IMR-90 (cell line): ENCODE measurements around the gene DENND1A. TPM values are rescaled to one million over a fixed set of nuclear protein-coding genes. Genes with fewer than 3 reads are reported as not detected.

Source experiments
- ATAC-seq: fragments of 200-7000 bp; cut with Tn5 transposase; 2 replicates; pipeline ENCODE4 v1.9.1; 2020; ENCODE audit warnings: low read depth, mild to moderate bottlenecking, moderate library complexity
- BruUV-seq: library from RNA; stranded (reverse); fragments of 400-500 nt; replicated peaks from 2 replicates; lab custom pipeline; 2021; lab: Mats Ljungman, UMichigan
- CTCF ChIA-PET: fragments of 300-600 bp; formaldehyde crosslinking; extraction: SDS; loops from one replicate; lab custom pipeline; 2021; ENCODE audit warnings: antibody characterized with exemption; lab: Yijun Ruan, JAX
- POLR2A ChIA-PET: fragments of 300-600 bp; sonication (Branson Sonifier 250); formaldehyde crosslinking; loops from one replicate; lab custom pipeline; 2022; ENCODE audit warnings: antibody characterized with exemption; ENCODE audit not compliant: unreplicated experiment; lab: Charles Lee
- DNase-seq: peaks from one replicate; pipeline ENCODE4 v3.0.0; 2013
- H2AFZ ChIP-seq: replicated peaks from 2 replicates; pipeline ENCODE3; 2013; ENCODE audit warnings: low read length, mild to moderate bottlenecking; ENCODE audit not compliant: poor library complexity
- H2AK5ac ChIP-seq: 2 replicates; pipeline ENCODE4 v1.6.1; 2013; ENCODE audit warnings: low read depth, low read length, inconsistent platforms
- H2AK9ac ChIP-seq: replicated peaks from 2 replicates; pipeline ENCODE3; 2013; ENCODE audit warnings: mild to moderate bottlenecking, low read depth, low read length, moderate library complexity; ENCODE audit not compliant: poor library complexity
- H2BK120ac ChIP-seq: 2 replicates; pipeline ENCODE4 v1.6.1; 2013; ENCODE audit warnings: low read depth, low read length, inconsistent platforms
- H2BK15ac ChIP-seq: 3 replicates; pipeline ENCODE4 v1.6.1; 2013; ENCODE audit warnings: low read depth, low read length, inconsistent platforms
- H2BK20ac ChIP-seq: 2 replicates; pipeline ENCODE4 v1.6.1; 2013; ENCODE audit warnings: low read depth, mild to moderate bottlenecking, inconsistent platforms, low read length, moderate library complexity
- H2BK5ac ChIP-seq: 2 replicates; pipeline ENCODE4 v1.6.1; 2013; ENCODE audit warnings: mild to moderate bottlenecking, low read depth, low read length, inconsistent platforms; ENCODE audit not compliant: poor library complexity, severe bottlenecking
- H3K14ac ChIP-seq: replicated peaks from 2 replicates; pipeline ENCODE4 v1.6.1; 2013; ENCODE audit warnings: low read depth, low read length, inconsistent platforms
- H3K18ac ChIP-seq: 2 replicates; pipeline ENCODE4 v1.6.1; 2013; ENCODE audit warnings: low read depth, low read length, control low read depth
- H3K23ac ChIP-seq: 2 replicates; pipeline ENCODE4 v1.6.1; 2013; ENCODE audit warnings: low read depth, low read length, inconsistent platforms
- H3K27ac ChIP-seq: 2 replicates; pipeline ENCODE4 v1.5.1; 2013; ENCODE audit warnings: mild to moderate bottlenecking, control low read depth, low read length; ENCODE audit not compliant: insufficient read depth
- H3K27me3 ChIP-seq: 2 replicates; pipeline ENCODE4 v1.6.1; 2013; ENCODE audit warnings: low read length; ENCODE audit not compliant: control insufficient read depth, insufficient read depth
- H3K36me3 ChIP-seq: 2 replicates; pipeline ENCODE4 v1.6.1; 2013; ENCODE audit warnings: low read length, mixed read lengths; ENCODE audit not compliant: control insufficient read depth, insufficient read depth
- H3K4ac ChIP-seq: 2 replicates; pipeline ENCODE4 v1.6.1; 2013; ENCODE audit warnings: low read depth, low read length, inconsistent platforms
- H3K4me1 ChIP-seq: 2 replicates; pipeline ENCODE4 v1.6.1; 2013; ENCODE audit warnings: low read length, mixed read lengths; ENCODE audit not compliant: control insufficient read depth, insufficient read depth
- H3K4me2 ChIP-seq: 2 replicates; pipeline ENCODE4 v1.6.1; 2013; ENCODE audit warnings: low read depth, mild to moderate bottlenecking, control low read depth, low read length, moderate library complexity
- H3K4me3 ChIP-seq: 2 replicates; pipeline ENCODE4 v1.5.1; 2013; ENCODE audit warnings: low read depth, mild to moderate bottlenecking, control low read depth, low read length, moderate library complexity; ENCODE audit not compliant: insufficient read depth
- H3K56ac ChIP-seq: 2 replicates; pipeline ENCODE4 v1.6.1; 2013; ENCODE audit warnings: low read length, inconsistent platforms; ENCODE audit not compliant: insufficient read depth; ENCODE audit errors: extremely low read depth
- H3K79me1 ChIP-seq, 2 experiments: 2 replicates each; pipeline ENCODE4 v1.6.1; 2013; ENCODE audit warnings: low read length in 2 of 2, inconsistent platforms in 1 of 2, low read depth in 1 of 2
- H3K9ac ChIP-seq: 2 replicates; pipeline ENCODE4 v1.6.1; 2013; ENCODE audit warnings: low read depth, low read length, control low read depth
- H3K9me1 ChIP-seq: 2 replicates; pipeline ENCODE4 v1.6.1; 2013; ENCODE audit warnings: low read length, inconsistent platforms; ENCODE audit not compliant: insufficient read depth
- H3K9me3 ChIP-seq: 2 replicates; pipeline ENCODE4 v1.6.1; 2013; ENCODE audit warnings: low read length; ENCODE audit not compliant: control insufficient read depth, insufficient read depth
- H4K20me1 ChIP-seq: 2 replicates; pipeline ENCODE4 v1.6.1; 2013; ENCODE audit warnings: low read length, inconsistent platforms; ENCODE audit not compliant: insufficient read depth
- H4K5ac ChIP-seq: 2 replicates; pipeline ENCODE4 v1.6.1; 2013; ENCODE audit warnings: mild to moderate bottlenecking, low read depth, low read length, control low read depth
- H4K8ac ChIP-seq, 2 experiments: 2 replicates each; pipeline ENCODE4 v1.6.1; 2013; ENCODE audit warnings: low read depth in 2 of 2, low read length in 2 of 2, control low read depth in 1 of 2, inconsistent platforms in 1 of 2
- H4K91ac ChIP-seq: 2 replicates; pipeline ENCODE4 v1.6.1; 2013; ENCODE audit warnings: low read depth, low read length, inconsistent platforms; ENCODE audit not compliant: insufficient read depth
- BHLHE40 ChIP-seq: fragments of 150-350 bp; IDR thresholded peaks from 2 replicates; pipeline ENCODE4 v1.6.1; 2016; ENCODE audit warnings: mild to moderate bottlenecking, low read depth, low read length
- CHD1 ChIP-seq: IDR thresholded peaks from 2 replicates; pipeline ENCODE4 v1.6.1; 2012; ENCODE audit warnings: low read depth, low read length, improper control_type of control experiment
- CTCF ChIP-seq: conservative IDR thresholded peaks from 2 replicates; pipeline ENCODE4 v1.5.1; 2012; ENCODE audit warnings: mild to moderate bottlenecking, low read depth, low read length, improper control_type of control experiment
- ELK1 ChIP-seq: fragments of 150-350 bp; IDR thresholded peaks from 2 replicates; pipeline ENCODE4 v1.6.1; 2016; ENCODE audit warnings: low read depth, mild to moderate bottlenecking, low read length, moderate library complexity, borderline replicate concordance
- MAFK ChIP-seq: IDR thresholded peaks from 2 replicates; pipeline ENCODE4 v1.6.1; 2012; ENCODE audit warnings: low read depth, low read length, improper control_type of control experiment
- MAZ ChIP-seq: IDR thresholded peaks from 2 replicates; pipeline ENCODE4 v1.6.1; 2012; ENCODE audit warnings: low read depth, mild to moderate bottlenecking, low read length, improper control_type of control experiment, moderate library complexity, borderline replicate concordance
- POLR2A ChIP-seq: IDR thresholded peaks from 2 replicates; pipeline ENCODE4 v1.6.1; 2012; ENCODE audit warnings: mild to moderate bottlenecking, low read depth, low read length
- RAD21 ChIP-seq: IDR thresholded peaks from 2 replicates; pipeline ENCODE4 v1.6.1; 2012; ENCODE audit warnings: low read length, improper control_type of control experiment
- RCOR1 ChIP-seq: IDR thresholded peaks from 2 replicates; pipeline ENCODE4 v1.6.1; 2012; ENCODE audit warnings: mild to moderate bottlenecking, low read length, improper control_type of control experiment; ENCODE audit not compliant: insufficient replicate concordance
- RFX5 ChIP-seq: IDR thresholded peaks from 2 replicates; pipeline ENCODE4 v1.8.0; 2012; ENCODE audit warnings: low read depth, mild to moderate bottlenecking, low read length, moderate library complexity
- USF2 ChIP-seq: fragments of 150-350 bp; IDR thresholded peaks from 2 replicates; pipeline ENCODE4 v1.6.1; 2017; ENCODE audit warnings: mild to moderate bottlenecking, antibody characterized with exemption, low read length, low read depth
- WGBS, 2 experiments: methylation state at CpG; one replicate each; pipeline versions ENCODE4 v1.1.5 to v1.1.7; 2013; ENCODE audit warnings: missing lambda C conversion rate in 2 of 2; ENCODE audit not compliant: insufficient read length in 1 of 2; ENCODE audit errors: extremely low coverage in 2 of 2; 5-methylcytosine and 5-hydroxymethylcytosine counted together
- dilution Hi-C: fragments of 300-500 bp; cut with HindIII; formaldehyde crosslinking; loops from one replicate; pipeline ENCODE4 v1.14.3; 2018; ENCODE audit warnings: low sequenced_read_pairs; ENCODE audit not compliant: unreplicated experiment
- in situ Hi-C: fragments of 300-500 bp; cut with MboI; formaldehyde crosslinking; loops from 3 replicates; pipeline ENCODE4 v1.14.3; 2019; ENCODE audit warnings: low sequenced_read_pairs, inconsistent platforms, mixed read lengths
- intact Hi-C: fragments of 100-400 bp; cut with micrococcal nuclease; formaldehyde crosslinking; loops from 2 replicates; pipeline ENCODE4 v1.10.0; 2022
- polyA plus RNA-seq, 3 experiments: library from polyadenylated mRNA; depleted of rRNA; stranded (reverse); fragments of >200 nt; gene quantifications; 2 replicates each; pipeline ENCODE4 v1.2.3, GENCODE V29; 2012; ENCODE audit warnings: low replicate concordance in 1 of 3
- total RNA-seq: library from RNA; depleted of rRNA; stranded (reverse); fragments of >200 nt; gene quantifications from 2 replicates; pipeline ENCODE4 v1.2.3, GENCODE V29; 2012

DENND1A gene
- total and polyA plus RNA-seq, 2 of the 4 experiments (the other 2 are of a cell fraction): 21.4 to 27.6 TPM

- H3K9me1 ChIP-seq: no peaks in the 10 kb centered on the region
- no peak overlapping the region for H2BK20ac ChIP-seq
- ATAC-seq (no peak), DNase-seq (no peak)
- H3K4me2 ChIP-seq: no peak overlapping the region
- H4K8ac ChIP-seq: no peak overlapping the region
- no peak overlapping the region for H3K18ac ChIP-seq
- CTCF ChIA-PET: no interaction called here
- dilution Hi-C loops: no loop called here
- no peak for TF ChIP-seq CTCF
- no peak for TF ChIP-seq CHD1
- TF ChIP-seq BHLHE40: no peak
- no peak for TF ChIP-seq ELK1
- TF ChIP-seq RAD21: no peak
- no peak for TF ChIP-seq USF2
- no peak for TF ChIP-seq RFX5
- TF ChIP-seq MAZ: no peak
- no peak for TF ChIP-seq RCOR1
- no peak for TF ChIP-seq POLR2A
- no peak for TF ChIP-seq MAFK
- no peaks in the 10 kb centered on the region for H3K9me3 ChIP-seq
- POLR2A ChIA-PET: no interaction called here
- BruUV-seq: no TSS peak
- no peak overlapping the region for H3K27ac ChIP-seq
- H3K23ac ChIP-seq: no peak overlapping the region
- intact Hi-C loops: no loop called here
- in situ Hi-C loops: no loop called here
- no peak overlapping the region for H2BK5ac ChIP-seq
- no peak overlapping the region for H4K5ac ChIP-seq
- H3K4me1 ChIP-seq: peaks cover 2% of the 10 kb centered on the region; the same call in 1 of the 2 replicates
- no peak overlapping the region for H3K9ac ChIP-seq
- peaks cover 21% of the 10 kb centered on the region for H3K27me3 ChIP-seq
- no peaks in the 10 kb centered on the region for H4K20me1 ChIP-seq
- no peak overlapping the region for H3K4me3 ChIP-seq
- H2AFZ ChIP-seq: no peak overlapping the region
- H2BK15ac ChIP-seq: no peak overlapping the region
- H2BK120ac ChIP-seq: no peak overlapping the region
- H3K4ac ChIP-seq: no peak overlapping the region
- no peak overlapping the region for H3K14ac ChIP-seq
- H4K91ac ChIP-seq: no peak overlapping the region
- no peaks in the 10 kb centered on the region for H3K36me3 ChIP-seq
- no CpG with 5 or more reads among the region's 3 CpGs for WGBS, 2 experiments
- H2AK5ac ChIP-seq: no peak overlapping the region
- H3K56ac ChIP-seq: no peak overlapping the region
- H2AK9ac ChIP-seq: no peak overlapping the region
- no peaks in the 10 kb centered on the region for H3K79me1 ChIP-seq
Observed at GRCh38 chr9:123948286-123948685, 18.4 kb upstream of the DENND1A start.
